GM23338 (cell line): ENCODE results near the gene THSD7A. TPM values are rescaled to one million over a fixed set of nuclear protein-coding genes. Genes with fewer than 3 reads are reported as not detected.

Source experiments
- ATAC-seq: fragments of 200-7000 bp; cut with Tn5 transposase; 3 replicates; pipeline ENCODE4 v1.9.1; 2020
- DNase-seq: peaks from one replicate; pipeline ENCODE4 v3.0.0-alpha.2; 2015; ENCODE audit warnings: low spot score
- H2AFZ ChIP-seq: fragments of 200-600 bp; sonication (generic); 2 replicates; pipeline ENCODE4 v1.8.0; 2016; ENCODE audit warnings: antibody characterized with exemption, mild to moderate bottlenecking, moderate library complexity
- H3F3A ChIP-seq: fragments of 200-600 bp; sonication (generic); replicated peaks from 2 replicates; pipeline ENCODE4 v1.8.0; 2017; ENCODE audit warnings: antibody characterized with exemption, mixed run types, low read depth
- H3K27ac ChIP-seq: fragments of 200-600 bp; sonication (generic); 2 replicates; pipeline ENCODE4 v1.6.1; 2016; ENCODE audit warnings: low read depth
- H3K27me3 ChIP-seq: fragments of 200-600 bp; sonication (generic); 2 replicates; pipeline ENCODE4 v1.8.0; 2016; ENCODE audit warnings: mild to moderate bottlenecking, mixed run types, moderate library complexity; ENCODE audit not compliant: insufficient read depth
- H3K36me3 ChIP-seq: fragments of 200-600 bp; sonication (generic); 2 replicates; pipeline ENCODE4 v1.8.0; 2016; ENCODE audit warnings: mild to moderate bottlenecking; ENCODE audit not compliant: insufficient read depth
- H3K4me1 ChIP-seq: fragments of 200-600 bp; sonication (generic); 2 replicates; pipeline ENCODE4 v1.8.0; 2016; ENCODE audit warnings: mild to moderate bottlenecking, moderate library complexity; ENCODE audit not compliant: insufficient read depth
- H3K4me2 ChIP-seq: fragments of 200-600 bp; sonication (generic); 2 replicates; pipeline ENCODE4 v1.7.1; 2017; ENCODE audit warnings: mixed run types
- H3K4me3 ChIP-seq: fragments of 200-600 bp; sonication (generic); 2 replicates; pipeline ENCODE4 v1.6.1; 2016; ENCODE audit warnings: mixed run types
- H3K79me2 ChIP-seq: fragments of 200-600 bp; sonication (generic); replicated peaks from 2 replicates; pipeline ENCODE4 v1.8.0; 2017; ENCODE audit warnings: mild to moderate bottlenecking; ENCODE audit not compliant: insufficient read depth
- H3K9me2 ChIP-seq: fragments of 200-600 bp; sonication (generic); 2 replicates; pipeline ENCODE4 v1.8.0; 2017; ENCODE audit not compliant: insufficient read depth
- H4K20me1 ChIP-seq: fragments of 200-600 bp; sonication (generic); replicated peaks from 2 replicates; pipeline ENCODE4 v1.8.0; 2017; ENCODE audit warnings: mild to moderate bottlenecking; ENCODE audit not compliant: insufficient read depth
- H3K27ac Mint-ChIP-seq: 2 replicates; pipeline ENCODE4 v1.8.0; 2020; ENCODE audit warnings: inconsistent platforms, mild to moderate bottlenecking, moderate library complexity, mixed read lengths
- H3K27me3 Mint-ChIP-seq: 3 replicates; pipeline ENCODE4 v1.8.0; 2022; ENCODE audit warnings: low read depth, mild to moderate bottlenecking, moderate library complexity, mixed read lengths, inconsistent platforms; ENCODE audit not compliant: insufficient read depth, poor library complexity
- H3K36me3 Mint-ChIP-seq: 3 replicates; pipeline ENCODE4 v1.8.0; 2021; ENCODE audit warnings: low read depth, mild to moderate bottlenecking, inconsistent platforms, moderate library complexity, mixed read lengths
- H3K4me1 Mint-ChIP-seq: 3 replicates; pipeline ENCODE4 v1.8.0; 2020; ENCODE audit warnings: mild to moderate bottlenecking, inconsistent platforms, mixed read lengths
- H3K4me3 Mint-ChIP-seq: 3 replicates; pipeline ENCODE4 v1.8.0; 2021; ENCODE audit warnings: moderate library complexity, mild to moderate bottlenecking, inconsistent platforms, mixed read lengths
- H3K9me3 Mint-ChIP-seq: 3 replicates; pipeline ENCODE4 v1.8.0; 2020; ENCODE audit warnings: moderate library complexity, mild to moderate bottlenecking, inconsistent platforms, mixed read lengths
- CREB1 ChIP-seq: fragments of 250-450 bp; sonication (Bioruptor Pico); IDR thresholded peaks from 2 replicates; pipeline ENCODE4 v1.5.0; 2020; ENCODE audit warnings: low read depth, mild to moderate bottlenecking, moderate library complexity
- ETS1 ChIP-seq: IDR thresholded peaks from 2 replicates; pipeline ENCODE4 v1.6.1; 2016; ENCODE audit warnings: antibody characterized with exemption
- EZH2 ChIP-seq: fragments of 200-600 bp; sonication (generic); IDR thresholded peaks from one replicate; pipeline ENCODE4 v1.8.0; 2017; ENCODE audit warnings: antibody characterized with exemption, mild to moderate bottlenecking, low read depth; ENCODE audit not compliant: unreplicated experiment
- EZH2phosphoT487 ChIP-seq: fragments of 200-600 bp; sonication (generic); IDR thresholded peaks from one replicate; pipeline ENCODE4 v1.8.1; 2018; ENCODE audit warnings: antibody characterized with exemption; ENCODE audit not compliant: unreplicated experiment
- JUNB ChIP-seq: IDR thresholded peaks from one replicate; pipeline ENCODE4 v1.6.1; 2016; ENCODE audit warnings: antibody characterized with exemption; ENCODE audit not compliant: unreplicated experiment
- NANOG ChIP-seq: IDR thresholded peaks from 2 replicates; pipeline ENCODE4 v1.6.1; 2016; ENCODE audit warnings: antibody characterized with exemption, borderline replicate concordance
- POLR2AphosphoS5 ChIP-seq: IDR thresholded peaks from 2 replicates; pipeline ENCODE4 v1.6.1; 2016; ENCODE audit warnings: antibody characterized with exemption, low read depth
- REST ChIP-seq: IDR thresholded peaks from one replicate; pipeline ENCODE4 v1.6.1; 2018; ENCODE audit warnings: antibody characterized with exemption; ENCODE audit not compliant: unreplicated experiment
- STAT1 ChIP-seq: IDR thresholded peaks from one replicate; pipeline ENCODE4 v1.6.1; 2016; ENCODE audit warnings: antibody characterized with exemption; ENCODE audit not compliant: unreplicated experiment
- ZNF114 ChIP-seq: fragments of 250-450 bp; sonication (Bioruptor Pico); IDR thresholded peaks from 2 replicates; pipeline ENCODE4 v1.5.0; 2020; ENCODE audit warnings: mild to moderate bottlenecking, moderate library complexity
- ZNF331 ChIP-seq: fragments of 250-450 bp; sonication (Bioruptor Pico); IDR thresholded peaks from 2 replicates; pipeline ENCODE4 v1.5.0; 2020; ENCODE audit warnings: low read depth, mild to moderate bottlenecking, moderate library complexity
- polyA plus RNA-seq: library from polyadenylated mRNA; unstranded; fragments of >200 nt; fragmentation: Nextera tagmentation; extraction: Ambion mirVana; gene quantifications from 2 replicates; pipeline ENCODE4 v1.2.1, GENCODE V29; 2016
- total RNA-seq: library from RNA; depleted of rRNA; stranded (reverse); fragments of >200 nt; shearing (Covaris generic); gene quantifications from 2 replicates; pipeline ENCODE4 v1.2.3, GENCODE V29; 2014
- TF ChIP-seq, protein P1 (sequence below), 2 experiments: fragments of 200-600 bp in 1 of 2; sonication (generic) in 1 of 2; conservative IDR thresholded peaks; 2 replicates each; pipeline versions ENCODE4 v1.5.1 to v1.6.1; 2016 to 2017; ENCODE audit warnings: antibody characterized with exemption in 2 of 2, low read depth in 2 of 2, mild to moderate bottlenecking in 2 of 2, moderate library complexity in 1 of 2
- TF ChIP-seq, protein P2 (sequence below): fragments of 250-450 bp; sonication (Bioruptor Pico); IDR thresholded peaks from 2 replicates; pipeline ENCODE4 v1.5.0; 2020; ENCODE audit warnings: mild to moderate bottlenecking, moderate library complexity

THSD7A gene
- total and polyA plus RNA-seq, 2 experiments from 2014 or later = 1.3 to 2.1 TPM

DNA sequence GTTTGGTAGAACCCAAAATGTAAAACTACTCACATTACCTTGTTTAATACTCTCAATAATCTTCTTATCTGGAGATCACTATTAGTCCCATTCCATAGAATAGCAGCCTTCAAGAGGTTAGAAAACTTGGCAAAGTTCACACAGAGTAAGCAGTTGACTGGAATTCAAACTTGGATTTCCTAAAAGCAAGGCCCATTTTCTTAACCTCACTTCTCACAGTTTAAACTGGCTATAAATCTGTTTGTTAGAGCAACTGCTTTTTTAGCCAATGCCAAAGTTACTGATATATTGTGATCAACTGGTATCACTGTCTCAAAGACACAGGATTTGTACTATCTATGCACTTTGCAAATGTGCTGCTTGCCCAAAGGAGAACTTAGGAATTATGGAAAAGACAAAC is 230.2 kb downstream of the THSD7A start:
- no peak for ATAC-seq
- no peak overlapping the region for H3K4me3 Mint-ChIP-seq
- TF ChIP-seq CREB1 (no peak), JUNB (no peak), STAT1 (no peak), EZH2phosphoT487 (no peak), POLR2AphosphoS5 (no peak), ZNF114 (no peak), ETS1 (no peak), ZNF331 (no peak), REST (no peak), EZH2 (no peak), NANOG (no peak)
- TF ChIP-seq, protein P1, sequence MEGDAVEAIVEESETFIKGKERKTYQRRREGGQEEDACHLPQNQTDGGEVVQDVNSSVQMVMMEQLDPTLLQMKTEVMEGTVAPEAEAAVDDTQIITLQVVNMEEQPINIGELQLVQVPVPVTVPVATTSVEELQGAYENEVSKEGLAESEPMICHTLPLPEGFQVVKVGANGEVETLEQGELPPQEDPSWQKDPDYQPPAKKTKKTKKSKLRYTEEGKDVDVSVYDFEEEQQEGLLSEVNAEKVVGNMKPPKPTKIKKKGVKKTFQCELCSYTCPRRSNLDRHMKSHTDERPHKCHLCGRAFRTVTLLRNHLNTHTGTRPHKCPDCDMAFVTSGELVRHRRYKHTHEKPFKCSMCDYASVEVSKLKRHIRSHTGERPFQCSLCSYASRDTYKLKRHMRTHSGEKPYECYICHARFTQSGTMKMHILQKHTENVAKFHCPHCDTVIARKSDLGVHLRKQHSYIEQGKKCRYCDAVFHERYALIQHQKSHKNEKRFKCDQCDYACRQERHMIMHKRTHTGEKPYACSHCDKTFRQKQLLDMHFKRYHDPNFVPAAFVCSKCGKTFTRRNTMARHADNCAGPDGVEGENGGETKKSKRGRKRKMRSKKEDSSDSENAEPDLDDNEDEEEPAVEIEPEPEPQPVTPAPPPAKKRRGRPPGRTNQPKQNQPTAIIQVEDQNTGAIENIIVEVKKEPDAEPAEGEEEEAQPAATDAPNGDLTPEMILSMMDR (conservative IDR thresholded peaks at IDR 0.05; ENCODE audit: low read depth in 2 of 2) = no peak
- TF ChIP-seq, protein P2, sequence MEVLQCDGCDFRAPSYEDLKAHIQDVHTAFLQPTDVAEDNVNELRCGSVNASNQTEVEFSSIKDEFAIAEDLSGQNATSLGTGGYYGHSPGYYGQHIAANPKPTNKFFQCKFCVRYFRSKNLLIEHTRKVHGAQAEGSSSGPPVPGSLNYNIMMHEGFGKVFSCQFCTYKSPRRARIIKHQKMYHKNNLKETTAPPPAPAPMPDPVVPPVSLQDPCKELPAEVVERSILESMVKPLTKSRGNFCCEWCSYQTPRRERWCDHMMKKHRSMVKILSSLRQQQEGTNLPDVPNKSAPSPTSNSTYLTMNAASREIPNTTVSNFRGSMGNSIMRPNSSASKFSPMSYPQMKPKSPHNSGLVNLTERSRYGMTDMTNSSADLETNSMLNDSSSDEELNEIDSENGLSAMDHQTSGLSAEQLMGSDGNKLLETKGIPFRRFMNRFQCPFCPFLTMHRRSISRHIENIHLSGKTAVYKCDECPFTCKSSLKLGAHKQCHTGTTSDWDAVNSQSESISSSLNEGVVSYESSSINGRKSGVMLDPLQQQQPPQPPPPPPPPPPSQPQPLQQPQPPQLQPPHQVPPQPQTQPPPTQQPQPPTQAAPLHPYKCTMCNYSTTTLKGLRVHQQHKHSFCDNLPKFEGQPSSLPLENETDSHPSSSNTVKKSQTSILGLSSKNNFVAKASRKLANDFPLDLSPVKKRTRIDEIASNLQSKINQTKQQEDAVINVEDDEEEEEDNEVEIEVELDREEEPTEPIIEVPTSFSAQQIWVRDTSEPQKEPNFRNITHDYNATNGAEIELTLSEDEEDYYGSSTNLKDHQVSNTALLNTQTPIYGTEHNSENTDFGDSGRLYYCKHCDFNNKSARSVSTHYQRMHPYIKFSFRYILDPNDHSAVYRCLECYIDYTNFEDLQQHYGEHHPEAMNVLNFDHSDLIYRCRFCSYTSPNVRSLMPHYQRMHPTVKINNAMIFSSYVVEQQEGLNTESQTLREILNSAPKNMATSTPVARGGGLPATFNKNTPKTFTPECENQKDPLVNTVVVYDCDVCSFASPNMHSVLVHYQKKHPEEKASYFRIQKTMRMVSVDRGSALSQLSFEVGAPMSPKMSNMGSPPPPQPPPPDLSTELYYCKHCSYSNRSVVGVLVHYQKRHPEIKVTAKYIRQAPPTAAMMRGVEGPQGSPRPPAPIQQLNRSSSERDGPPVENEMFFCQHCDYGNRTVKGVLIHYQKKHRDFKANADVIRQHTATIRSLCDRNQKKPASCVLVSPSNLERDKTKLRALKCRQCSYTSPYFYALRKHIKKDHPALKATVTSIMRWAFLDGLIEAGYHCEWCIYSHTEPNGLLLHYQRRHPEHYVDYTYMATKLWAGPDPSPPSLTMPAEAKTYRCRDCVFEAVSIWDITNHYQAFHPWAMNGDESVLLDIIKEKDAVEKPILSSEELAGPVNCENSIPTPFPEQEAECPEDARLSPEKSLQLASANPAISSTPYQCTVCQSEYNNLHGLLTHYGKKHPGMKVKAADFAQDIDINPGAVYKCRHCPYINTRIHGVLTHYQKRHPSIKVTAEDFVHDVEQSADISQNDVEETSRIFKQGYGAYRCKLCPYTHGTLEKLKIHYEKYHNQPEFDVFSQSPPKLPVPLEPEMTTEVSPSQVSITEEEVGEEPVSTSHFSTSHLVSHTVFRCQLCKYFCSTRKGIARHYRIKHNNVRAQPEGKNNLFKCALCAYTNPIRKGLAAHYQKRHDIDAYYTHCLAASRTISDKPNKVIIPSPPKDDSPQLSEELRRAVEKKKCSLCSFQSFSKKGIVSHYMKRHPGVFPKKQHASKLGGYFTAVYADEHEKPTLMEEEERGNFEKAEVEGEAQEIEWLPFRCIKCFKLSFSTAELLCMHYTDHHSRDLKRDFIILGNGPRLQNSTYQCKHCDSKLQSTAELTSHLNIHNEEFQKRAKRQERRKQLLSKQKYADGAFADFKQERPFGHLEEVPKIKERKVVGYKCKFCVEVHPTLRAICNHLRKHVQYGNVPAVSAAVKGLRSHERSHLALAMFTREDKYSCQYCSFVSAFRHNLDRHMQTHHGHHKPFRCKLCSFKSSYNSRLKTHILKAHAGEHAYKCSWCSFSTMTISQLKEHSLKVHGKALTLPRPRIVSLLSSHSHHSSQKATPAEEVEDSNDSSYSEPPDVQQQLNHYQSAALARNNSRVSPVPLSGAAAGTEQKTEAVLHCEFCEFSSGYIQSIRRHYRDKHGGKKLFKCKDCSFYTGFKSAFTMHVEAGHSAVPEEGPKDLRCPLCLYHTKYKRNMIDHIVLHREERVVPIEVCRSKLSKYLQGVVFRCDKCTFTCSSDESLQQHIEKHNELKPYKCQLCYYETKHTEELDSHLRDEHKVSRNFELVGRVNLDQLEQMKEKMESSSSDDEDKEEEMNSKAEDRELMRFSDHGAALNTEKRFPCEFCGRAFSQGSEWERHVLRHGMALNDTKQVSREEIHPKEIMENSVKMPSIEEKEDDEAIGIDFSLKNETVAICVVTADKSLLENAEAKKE = no peak
- Histone ChIP-seq H3K4me1 (peaks cover 14% of the 10 kb centered on the region), H3K4me2 (no peak overlapping the region), H3K27ac (no peak overlapping the region), H3K9me2 (peaks cover 6% of the 10 kb centered on the region), H4K20me1 (no peaks in the 10 kb centered on the region), H3K36me3 (no peaks in the 10 kb centered on the region), H2AFZ (no peak overlapping the region), H3K4me3 (no peak overlapping the region), H3K27me3 (no peaks in the 10 kb centered on the region), H3K79me2 (no peaks in the 10 kb centered on the region), H3F3A (no peaks in the 10 kb centered on the region)
- no peak overlapping the region for H3K27ac Mint-ChIP-seq
- H3K4me1 Mint-ChIP-seq = peaks cover 13% of the 10 kb centered on the region
- no peaks in the 10 kb centered on the region for H3K27me3 Mint-ChIP-seq
- H3K9me3 Mint-ChIP-seq = peaks cover 5% of the 10 kb centered on the region; the same call in 2 of the 3 replicates
- no peak for DNase-seq
- peaks cover 4% of the 10 kb centered on the region; the same call in 1 of the 3 replicates for H3K36me3 Mint-ChIP-seq
